Activated gamma-delta T cell treated with anti-CD3 and anti-CD28 coated beads, Interleukin-2, amount 50 U/mL, for 16 hours (primary cell): ENCODE results near the gene LAMC1.

Experiments used
- DNase-seq: peaks from one replicate; pipeline ENCODE4 v3.0.0-alpha.2; 2020; ENCODE audit warnings: low read depth

LAMC1 gene

DNA sequence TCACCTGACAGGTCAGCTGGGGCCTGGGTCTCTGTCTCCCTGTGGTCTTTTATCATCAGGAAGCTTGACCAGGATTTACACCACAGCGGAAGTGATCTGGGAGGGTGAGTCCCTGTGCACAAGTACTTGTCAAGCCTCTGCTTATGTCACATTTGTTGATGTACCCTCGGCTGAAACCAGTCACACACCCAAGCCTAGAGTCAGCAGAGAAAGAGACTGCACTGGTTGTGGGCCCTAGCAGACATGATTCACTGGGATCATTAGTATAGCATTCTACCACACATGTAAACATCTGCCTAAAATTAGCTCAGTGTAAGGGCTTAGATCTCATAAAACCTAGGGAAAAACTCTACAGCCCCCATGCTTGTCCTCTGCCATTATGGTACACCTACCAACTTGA lies 83.5 kb downstream of the LAMC1 start:
- no peak for DNase-seq

DNA sequence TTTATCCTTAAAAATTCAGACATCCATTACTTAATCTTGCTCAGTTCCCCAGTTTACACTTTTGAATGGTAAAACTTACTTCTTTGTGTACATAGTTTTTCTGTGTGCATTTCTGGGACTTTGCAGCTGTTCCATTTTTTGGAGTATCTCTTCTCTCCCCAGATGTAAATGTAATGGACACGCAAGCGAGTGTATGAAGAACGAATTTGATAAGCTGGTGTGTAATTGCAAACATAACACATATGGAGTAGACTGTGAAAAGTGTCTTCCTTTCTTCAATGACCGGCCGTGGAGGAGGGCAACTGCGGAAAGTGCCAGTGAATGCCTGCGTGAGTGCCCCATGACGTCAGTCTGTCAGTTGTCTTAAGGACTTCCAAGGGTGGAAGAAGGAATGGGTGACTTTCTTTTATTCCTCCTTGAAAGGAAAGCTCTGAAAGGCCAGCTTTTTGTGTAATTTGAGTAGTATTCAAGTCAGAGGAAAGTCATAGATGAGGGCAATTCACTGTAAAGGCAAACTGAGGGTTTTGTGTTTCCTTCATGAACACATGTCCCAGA lies 87.2 kb downstream of the LAMC1 start:
- DNase-seq = no peak

DNA sequence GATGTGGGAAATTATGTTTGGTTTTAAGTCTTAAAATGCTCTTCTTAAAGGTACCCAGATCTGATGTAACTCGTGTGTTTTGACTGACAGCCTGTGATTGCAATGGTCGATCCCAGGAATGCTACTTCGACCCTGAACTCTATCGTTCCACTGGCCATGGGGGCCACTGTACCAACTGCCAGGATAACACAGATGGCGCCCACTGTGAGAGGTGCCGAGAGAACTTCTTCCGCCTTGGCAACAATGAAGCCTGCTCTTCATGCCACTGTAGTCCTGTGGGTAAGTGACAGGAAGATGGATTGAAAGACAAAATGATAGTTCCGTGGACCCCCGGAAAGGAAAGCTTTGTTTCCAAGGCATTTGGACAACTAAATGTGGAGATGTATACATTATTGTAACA lies 91.2 kb downstream of the LAMC1 start:
- DNase-seq = no peak

DNA sequence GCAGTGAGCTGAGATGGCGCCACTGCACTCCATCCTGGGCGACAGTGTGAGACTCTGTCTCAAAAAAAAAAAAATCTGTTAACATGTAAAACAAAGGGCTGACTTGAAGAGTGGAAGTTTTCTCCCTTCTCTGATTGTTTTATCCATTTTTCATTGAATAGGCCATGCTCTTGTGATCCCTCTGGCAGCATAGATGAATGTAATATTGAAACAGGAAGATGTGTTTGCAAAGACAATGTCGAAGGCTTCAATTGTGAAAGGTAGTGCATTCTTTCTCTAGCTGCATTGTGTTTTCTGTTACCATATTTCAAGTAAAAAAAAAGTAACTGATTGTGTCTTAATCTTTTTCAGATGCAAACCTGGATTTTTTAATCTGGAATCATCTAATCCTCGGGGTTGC lies 93.2 kb downstream of the LAMC1 start:
- DNase-seq = no peak

DNA sequence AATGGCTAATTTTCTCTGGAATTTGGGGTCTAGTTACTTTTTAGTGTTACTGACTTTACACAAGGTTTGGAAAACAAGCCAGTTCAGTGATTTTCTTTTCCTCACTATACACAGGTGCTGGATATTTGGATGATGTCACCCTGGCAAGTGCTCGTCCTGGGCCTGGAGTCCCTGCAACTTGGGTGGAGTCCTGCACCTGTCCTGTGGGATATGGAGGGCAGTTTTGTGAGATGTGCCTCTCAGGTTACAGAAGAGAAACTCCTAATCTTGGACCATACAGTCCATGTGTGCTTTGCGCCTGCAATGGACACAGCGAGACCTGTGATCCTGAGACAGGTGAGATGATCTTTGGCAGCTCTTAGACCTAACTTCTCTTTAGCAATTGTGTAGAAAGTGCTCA lies 98.4 kb downstream of the LAMC1 start:
- DNase-seq = no peak

DNA sequence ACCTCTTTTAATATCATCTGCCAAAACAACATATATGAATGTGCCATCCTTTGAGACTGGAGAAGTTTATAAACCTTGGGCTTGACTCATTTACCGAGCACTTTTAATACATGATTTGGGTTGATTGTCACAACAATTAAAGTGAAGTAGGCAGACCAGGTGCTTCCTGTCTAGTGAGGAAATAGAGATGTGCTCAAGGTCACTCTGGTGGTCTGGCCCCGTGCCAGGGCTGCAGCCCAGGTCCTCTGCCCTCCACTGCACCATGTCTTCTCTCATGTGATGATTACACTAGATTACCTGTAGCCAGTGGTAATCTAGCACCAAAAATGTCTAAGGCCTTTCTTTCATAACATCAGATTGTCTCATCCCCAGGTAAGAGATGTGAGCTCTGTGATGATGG lies 101.0 kb downstream of the LAMC1 start:
- DNase-seq = no peak

DNA sequence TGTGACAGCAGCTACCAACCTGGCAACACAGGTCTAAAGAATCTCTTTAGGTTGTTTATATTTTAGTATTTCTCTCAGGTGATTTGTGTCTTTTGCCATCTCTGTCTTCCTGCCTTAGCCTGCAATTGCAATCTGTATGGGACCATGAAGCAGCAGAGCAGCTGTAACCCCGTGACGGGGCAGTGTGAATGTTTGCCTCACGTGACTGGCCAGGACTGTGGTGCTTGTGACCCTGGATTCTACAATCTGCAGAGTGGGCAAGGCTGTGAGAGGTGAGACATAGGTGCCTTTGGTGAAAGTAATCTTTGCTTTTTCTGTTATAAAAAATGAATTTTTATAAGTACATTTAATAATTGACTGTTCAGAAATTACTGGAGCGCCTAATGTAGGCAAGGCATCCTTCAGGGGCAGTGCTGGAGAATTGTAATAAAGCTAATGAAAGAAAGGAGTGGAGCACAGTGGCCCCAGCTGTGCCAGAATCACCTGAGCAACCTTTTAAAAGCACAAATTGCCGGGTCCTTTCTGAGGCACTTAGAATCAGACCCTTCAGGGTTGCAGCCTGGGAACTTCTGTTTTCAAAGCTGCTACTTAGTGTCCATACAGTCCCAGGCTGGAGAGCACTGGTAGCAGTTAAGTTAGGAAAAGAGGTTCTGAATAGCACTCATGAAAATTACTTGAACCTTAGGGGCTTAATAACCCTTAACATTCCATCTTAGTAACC lies 102.2 kb downstream of the LAMC1 start:
- DNase-seq = no peak

DNA sequence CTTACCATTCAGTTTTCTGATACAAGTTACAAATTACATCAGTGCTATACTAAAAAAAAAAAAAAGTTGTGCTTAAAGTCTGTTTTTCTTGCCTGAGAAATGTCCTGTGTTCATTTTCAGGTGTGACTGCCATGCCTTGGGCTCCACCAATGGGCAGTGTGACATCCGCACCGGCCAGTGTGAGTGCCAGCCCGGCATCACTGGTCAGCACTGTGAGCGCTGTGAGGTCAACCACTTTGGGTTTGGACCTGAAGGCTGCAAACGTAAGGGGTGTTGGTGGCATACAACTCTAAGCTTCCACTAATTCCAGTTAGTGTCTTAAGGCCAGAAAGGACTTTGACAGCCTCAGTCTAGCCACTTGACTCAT lies 102.8 kb downstream of the LAMC1 start:
- no peak for DNase-seq

DNA sequence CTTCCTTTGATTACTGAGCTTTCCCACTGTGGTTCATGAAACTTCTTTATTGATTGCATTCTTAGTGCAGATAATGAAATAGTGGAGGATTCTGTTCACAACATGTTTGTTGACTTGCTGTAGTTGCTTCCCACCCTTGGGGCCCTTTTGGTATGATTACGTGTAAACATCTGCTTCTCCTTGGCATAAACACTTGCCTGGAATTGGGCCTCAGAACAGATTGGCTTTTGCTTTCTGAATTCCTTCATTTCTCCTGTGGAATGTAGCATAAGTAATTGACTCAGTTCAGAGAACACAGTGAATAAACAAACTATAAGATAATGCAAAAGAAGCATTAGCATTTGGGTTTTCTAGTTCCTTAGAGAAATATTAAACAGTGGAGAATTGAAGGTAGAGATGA lies 103.3 kb downstream of the LAMC1 start:
- no peak for DNase-seq

DNA sequence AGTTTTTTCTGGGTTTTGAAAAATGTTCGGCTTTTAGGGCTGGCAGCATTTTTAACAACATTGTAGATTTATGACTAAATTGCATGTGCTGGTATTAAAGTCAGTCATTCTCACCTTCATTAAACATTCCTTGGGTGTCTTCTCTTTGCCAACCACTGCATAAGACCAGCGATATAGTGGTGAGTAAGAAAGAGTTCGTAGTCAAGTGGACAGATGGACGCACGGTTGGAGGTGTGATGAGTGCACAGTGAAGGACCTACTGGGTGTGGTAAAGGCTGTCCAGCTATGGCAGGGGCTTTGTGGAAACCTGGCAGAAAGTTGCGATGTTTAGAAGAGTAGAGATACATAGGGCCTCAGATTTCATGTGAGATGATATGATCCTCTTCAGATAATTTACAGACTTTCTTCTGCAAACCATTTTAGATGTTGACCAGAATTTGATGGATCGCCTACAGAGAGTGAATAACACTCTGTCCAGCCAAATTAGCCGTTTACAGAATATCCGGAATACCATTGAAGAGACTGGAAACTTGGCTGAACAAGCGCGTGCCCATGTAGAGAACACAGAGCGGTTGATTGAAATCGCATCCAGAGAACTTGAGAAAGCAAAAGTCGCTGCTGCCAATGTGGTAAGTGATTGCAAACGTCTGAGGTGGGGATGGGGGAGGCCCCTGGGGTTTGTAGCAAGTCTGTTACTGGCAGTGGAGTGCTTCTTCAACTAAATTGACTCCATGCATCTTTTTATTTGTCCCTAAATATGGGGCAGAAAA lies 106.9 kb downstream of the LAMC1 start:
- no peak for DNase-seq

DNA sequence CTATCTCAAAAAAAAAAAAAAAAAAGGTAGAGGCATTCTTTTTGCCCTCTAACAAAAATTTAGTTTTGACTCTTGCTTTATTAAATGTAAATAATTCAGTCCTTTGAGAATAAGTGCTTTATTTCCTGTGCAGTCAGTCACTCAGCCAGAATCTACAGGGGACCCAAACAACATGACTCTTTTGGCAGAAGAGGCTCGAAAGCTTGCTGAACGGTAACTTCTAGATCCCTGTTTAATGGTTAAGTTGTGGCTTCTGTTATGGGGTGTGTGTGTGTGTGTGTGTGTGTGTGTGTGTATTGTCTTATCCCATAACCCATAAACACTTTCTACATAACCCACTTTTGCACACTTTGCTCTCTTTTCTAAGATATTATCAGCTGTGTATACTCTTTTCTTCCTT lies 107.9 kb downstream of the LAMC1 start:
- DNase-seq = no peak

DNA sequence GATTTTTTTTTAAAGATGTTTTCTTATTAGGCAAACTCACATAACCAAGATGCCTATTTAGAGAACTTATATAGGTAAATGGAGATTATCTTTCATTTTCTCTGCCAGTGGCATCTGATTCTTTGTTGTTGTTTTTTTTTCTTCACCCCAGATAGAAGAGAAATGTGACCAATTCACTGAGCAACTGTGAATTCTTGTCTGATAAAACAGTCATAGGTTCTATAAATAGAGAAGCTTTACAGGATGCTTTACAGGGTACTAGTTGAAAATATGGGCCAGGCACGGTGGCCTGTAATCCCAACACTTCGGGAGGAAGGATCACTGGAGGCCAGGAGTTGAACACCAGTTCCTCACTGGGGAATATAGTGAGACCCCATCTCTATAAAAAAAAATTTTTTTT lies 112.1 kb downstream of the LAMC1 start:
- DNase-seq = no peak

DNA sequence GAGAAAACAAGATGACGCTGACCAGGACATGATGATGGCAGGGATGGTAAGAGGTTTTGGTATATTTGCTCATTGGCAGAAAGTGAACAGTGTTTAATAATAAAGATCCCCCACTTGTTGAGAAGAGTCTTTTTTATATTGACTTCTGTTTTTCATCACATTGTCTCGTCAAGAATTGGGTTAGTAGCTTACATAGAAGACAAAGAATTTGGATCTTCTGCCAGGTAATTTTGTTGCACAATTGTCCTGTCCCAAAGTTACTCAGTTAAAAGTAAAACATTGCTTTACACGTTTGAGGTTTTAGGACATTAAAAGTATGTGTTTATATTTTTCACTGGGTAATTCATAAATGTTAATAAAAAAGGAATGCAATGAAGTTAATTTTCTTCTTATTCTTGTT lies 114.6 kb downstream of the LAMC1 start:
- no peak for DNase-seq

DNA sequence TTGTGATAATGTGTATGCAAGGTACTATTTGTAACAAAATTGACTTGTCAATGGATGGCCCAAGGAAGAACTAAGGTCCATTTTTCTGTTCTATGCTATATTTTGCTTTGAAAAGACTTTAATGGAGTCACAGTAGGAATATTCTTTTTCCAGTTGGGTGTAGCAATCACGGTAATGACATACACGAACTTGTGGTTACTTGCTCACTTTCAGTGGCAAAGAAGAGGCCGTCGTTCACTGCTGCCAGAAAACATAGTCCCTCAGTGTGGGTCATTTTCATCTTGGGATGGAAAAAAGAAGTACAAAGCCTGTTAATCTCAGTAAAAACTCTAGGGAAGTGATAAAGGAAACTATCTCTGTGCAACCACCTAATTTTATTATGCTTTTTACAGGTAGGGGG lies 115.1 kb downstream of the LAMC1 start:
- no peak for DNase-seq

DNA sequence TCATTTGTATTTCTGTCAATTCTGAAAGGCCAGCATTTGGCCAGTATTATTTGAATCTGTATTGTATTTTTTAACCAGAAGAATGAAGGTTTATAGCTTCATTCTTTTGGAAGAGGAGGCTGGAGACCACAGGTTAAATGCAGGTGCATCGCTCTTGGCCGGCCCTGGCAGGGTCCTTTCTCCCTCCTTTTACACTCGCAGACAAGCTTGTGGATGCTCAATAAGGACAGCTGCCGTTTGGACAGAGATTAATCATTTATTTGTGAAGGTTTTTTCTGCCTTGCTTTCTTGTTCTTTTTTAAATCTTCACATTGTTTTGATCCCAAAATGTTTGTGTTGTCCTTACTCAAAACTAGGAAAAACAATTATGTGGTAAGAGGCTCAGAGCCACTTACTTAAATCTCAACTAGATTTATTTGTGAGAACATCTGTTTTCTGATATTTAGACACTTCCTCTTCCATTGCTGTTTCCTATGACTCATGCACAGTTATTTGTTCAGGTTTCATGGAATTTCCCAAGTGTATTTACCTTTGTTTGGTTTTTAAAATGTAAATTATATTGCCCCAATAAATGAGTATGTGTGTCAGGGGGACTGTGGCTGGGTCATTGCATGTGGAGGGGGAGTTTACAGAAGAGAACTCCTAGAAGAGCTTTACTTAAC lies 116.2 kb downstream of the LAMC1 start:
- DNase-seq = no peak

DNA sequence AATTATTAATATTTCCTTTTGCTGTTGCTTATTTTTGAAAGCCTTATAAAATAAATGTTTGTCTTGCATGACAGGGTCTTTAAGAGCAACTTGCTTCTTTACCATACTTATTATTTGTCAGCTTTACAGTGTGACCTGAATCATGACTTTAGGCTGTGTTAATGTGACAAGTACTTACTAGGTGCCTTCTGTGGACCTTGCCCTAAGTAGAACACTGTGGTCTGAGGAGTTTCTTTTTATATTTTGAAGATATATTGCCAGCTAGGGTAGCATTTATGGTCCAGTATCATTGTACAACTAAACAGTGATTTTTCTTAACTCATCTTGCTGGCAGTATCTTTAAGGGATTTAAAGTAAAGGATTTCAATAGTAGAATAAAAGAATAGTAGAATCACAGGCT lies 117.4 kb downstream of the LAMC1 start:
- DNase-seq = no peak

DNA sequence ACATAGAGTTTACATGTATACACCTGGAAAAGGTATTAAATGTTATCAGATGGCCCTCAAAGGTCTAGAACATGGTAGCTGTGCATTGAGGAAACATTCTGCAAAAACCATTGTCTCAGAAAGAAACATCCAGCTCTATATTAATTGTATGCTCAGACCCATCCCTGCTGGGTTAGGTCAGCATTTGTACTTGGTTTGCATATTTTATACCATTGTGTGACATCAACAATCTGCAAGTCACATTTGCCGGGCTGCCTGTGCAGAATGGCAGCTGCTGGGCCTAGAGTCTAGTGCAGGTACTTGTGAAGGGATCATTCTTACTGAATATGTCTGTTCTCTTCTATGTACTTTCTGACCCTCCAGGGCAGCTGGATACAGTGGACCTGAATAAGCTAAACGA lies 119.0 kb downstream of the LAMC1 start:
- DNase-seq = no peak

DNA sequence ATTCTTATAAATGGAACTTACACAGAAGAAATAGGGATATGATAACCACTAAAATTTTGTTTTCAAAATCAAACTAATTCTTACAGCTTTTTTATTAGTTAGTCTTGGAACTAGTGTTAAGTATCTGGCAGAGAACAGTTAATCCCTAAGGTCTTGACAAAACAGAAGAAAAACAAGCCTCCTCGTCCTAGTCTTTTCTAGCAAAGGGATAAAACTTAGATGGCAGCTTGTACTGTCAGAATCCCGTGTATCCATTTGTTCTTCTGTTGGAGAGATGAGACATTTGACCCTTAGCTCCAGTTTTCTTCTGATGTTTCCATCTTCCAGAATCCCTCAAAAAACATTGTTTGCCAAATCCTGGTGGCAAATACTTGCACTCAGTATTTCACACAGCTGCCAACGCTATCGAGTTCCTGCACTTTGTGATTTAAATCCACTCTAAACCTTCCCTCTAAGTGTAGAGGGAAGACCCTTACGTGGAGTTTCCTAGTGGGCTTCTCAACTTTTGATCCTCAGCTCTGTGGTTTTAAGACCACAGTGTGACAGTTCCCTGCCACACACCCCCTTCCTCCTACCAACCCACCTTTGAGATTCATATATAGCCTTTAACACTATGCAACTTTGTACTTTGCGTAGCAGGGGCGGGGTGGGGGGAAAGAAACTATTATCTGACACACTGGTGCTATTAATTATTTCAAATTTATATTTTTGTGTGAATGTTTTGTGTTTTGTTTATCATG lies 120.5 kb downstream of the LAMC1 start:
- no peak for DNase-seq

DNA sequence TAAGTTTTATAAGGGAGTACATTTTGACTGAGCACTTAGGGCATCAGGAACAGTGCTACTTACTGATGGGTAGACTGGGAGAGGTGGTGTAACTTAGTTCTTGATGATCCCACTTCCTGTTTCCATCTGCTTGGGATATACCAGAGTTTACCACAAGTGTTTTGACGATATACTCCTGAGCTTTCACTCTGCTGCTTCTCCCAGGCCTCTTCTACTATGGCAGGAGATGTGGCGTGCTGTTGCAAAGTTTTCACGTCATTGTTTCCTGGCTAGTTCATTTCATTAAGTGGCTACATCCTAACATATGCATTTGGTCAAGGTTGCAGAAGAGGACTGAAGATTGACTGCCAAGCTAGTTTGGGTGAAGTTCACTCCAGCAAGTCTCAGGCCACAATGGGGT lies 121.5 kb downstream of the LAMC1 start:
- no peak for DNase-seq

DNA sequence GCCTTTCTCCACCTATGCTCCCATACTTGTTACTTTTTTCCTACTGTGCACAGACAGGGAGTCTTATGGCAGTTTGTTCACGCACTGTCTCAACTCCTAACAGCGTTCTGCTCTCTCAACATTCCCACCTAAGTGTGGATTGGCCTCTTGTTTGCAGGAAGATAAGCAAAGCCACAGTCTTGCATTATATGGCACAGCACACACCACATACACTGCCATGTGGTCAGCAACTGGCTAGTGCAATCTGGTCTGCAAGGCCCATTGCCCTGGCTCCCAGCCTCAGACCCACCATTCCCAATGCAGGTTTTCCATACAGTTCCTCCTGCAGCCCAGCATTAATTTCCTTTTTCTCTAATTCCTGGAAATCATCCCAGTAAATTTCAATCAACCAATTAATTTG lies 124.5 kb downstream of the LAMC1 start:
- DNase-seq = no peak

DNA sequence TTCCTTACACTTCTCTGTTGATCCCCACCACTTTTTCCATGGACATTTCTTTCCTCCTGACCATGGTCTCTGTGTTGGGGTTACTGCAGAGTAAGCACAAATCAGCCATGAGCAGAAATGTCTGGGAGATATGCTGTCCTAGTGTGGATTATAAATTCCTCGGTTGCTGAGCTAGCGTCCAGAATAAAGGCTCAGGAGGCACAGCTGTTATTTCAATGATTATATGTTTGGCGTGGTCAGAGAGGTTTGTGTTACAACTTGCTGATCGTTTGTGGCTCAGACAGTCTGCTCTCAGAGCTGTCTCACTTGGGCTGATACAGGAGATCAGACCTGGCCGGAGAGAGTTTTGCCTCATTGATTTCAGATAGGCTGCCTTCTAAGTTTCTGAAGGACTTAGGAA lies 125.4 kb downstream of the LAMC1 start:
- DNase-seq = no peak

DNA sequence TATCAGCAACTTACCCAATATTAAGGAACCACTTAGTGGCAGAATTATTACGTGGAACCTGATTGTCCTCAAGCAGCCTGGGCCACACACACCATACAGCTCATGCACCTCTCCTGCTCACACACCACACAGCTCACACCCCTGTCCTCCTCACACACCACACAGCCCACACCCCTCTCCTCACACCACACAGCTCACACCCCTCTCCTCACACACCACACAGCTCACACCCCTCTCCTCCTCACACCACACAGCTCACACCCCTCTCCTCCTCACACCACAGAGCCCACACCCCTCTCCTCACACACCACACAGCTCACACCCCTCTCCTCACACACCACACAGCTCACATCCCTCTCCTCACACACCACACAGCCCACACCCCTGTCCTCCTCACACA lies 126.1 kb downstream of the LAMC1 start:
- DNase-seq = no peak
